ENCODE data around the gene CANT1. TPM values are rescaled to one million over a fixed set of nuclear protein-coding genes. Genes with fewer than 3 reads are reported as not detected.

The CANT1 gene
- total RNA-seq, 2 donors from 2014 or later: 47.8 to 50.2 TPM

GRCh38 chr17:78986048-78986648, 23.4 kb downstream of the CANT1 start:
- no peak for DNase-seq
- ATAC-seq: peak; percentile 72
- H3K4me3 Mint-ChIP-seq: no peak overlapping the region
- H3K36me3 Mint-ChIP-seq (ENCODE audit: low read depth): no peaks in the 10 kb centered on the region
- no peak overlapping the region for H3K27ac Mint-ChIP-seq
- H3K9me3 ChIP-seq (ENCODE audit: control insufficient read depth, low read length, poor library complexity, severe bottlenecking): no peaks in the 10 kb centered on the region
- peaks cover 14% of the 10 kb centered on the region for H3K4me1 Mint-ChIP-seq
- H3K27me3 Mint-ChIP-seq: no peaks in the 10 kb centered on the region

- peaks cover 13% of the 10 kb centered on the region for H3K4me1 Mint-ChIP-seq
- H3K9me3 ChIP-seq (ENCODE audit: control insufficient read depth, low read length, poor library complexity, severe bottlenecking): no peaks in the 10 kb centered on the region
- H3K27me3 Mint-ChIP-seq: no peaks in the 10 kb centered on the region
- ATAC-seq: no peak
- no peak overlapping the region for H3K4me3 Mint-ChIP-seq
- DNase-seq: no peak
- no peak overlapping the region for H3K27ac Mint-ChIP-seq
- H3K36me3 Mint-ChIP-seq (ENCODE audit: low read depth): no peaks in the 10 kb centered on the region
Observed at GRCh38 chr17:78985395-78985794, 24.2 kb downstream of the CANT1 start.

GRCh38 chr17:78981010-78981888, 28.3 kb downstream of the CANT1 start:
- ATAC-seq: no peak
- no peak for DNase-seq
- Mint-ChIP-seq H3K36me3 (ENCODE audit: low read depth) (no peaks in the 10 kb centered on the region), H3K27ac (no peak overlapping the region), H3K4me1 (peaks cover 11% of the 10 kb centered on the region), H3K27me3 (no peaks in the 10 kb centered on the region), H3K4me3 (no peak overlapping the region)
- no peaks in the 10 kb centered on the region for H3K9me3 ChIP-seq (ENCODE audit: control insufficient read depth, low read length, poor library complexity, severe bottlenecking)

DNA sequence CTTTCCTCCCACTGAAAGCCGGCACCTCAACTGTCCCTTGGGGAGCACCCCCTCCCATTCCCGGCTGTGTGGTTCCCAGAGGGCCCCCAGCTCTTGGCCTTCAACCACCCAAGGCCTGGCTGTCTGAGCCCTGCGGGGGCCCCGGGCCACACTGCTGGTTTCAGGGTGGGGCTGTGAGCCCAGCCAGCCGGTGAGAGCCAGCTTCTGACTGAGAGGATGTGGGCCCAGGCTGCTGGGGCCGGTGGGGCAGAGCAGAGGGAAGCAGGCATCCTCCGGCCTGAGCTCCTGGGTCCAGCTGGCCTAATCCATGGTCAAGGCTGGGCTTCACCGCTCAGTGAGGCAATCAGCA, 29.0 kb downstream of the CANT1 start:
- Mint-ChIP-seq H3K27ac (no peak overlapping the region), H3K4me1 (peaks cover 7% of the 10 kb centered on the region), H3K36me3 (ENCODE audit: low read depth) (no peaks in the 10 kb centered on the region), H3K27me3 (no peaks in the 10 kb centered on the region), H3K4me3 (no peak overlapping the region)
- DNase-seq (no peak), ATAC-seq (no peak)
- no peaks in the 10 kb centered on the region for H3K9me3 ChIP-seq (ENCODE audit: control insufficient read depth, low read length, poor library complexity, severe bottlenecking)

DNA sequence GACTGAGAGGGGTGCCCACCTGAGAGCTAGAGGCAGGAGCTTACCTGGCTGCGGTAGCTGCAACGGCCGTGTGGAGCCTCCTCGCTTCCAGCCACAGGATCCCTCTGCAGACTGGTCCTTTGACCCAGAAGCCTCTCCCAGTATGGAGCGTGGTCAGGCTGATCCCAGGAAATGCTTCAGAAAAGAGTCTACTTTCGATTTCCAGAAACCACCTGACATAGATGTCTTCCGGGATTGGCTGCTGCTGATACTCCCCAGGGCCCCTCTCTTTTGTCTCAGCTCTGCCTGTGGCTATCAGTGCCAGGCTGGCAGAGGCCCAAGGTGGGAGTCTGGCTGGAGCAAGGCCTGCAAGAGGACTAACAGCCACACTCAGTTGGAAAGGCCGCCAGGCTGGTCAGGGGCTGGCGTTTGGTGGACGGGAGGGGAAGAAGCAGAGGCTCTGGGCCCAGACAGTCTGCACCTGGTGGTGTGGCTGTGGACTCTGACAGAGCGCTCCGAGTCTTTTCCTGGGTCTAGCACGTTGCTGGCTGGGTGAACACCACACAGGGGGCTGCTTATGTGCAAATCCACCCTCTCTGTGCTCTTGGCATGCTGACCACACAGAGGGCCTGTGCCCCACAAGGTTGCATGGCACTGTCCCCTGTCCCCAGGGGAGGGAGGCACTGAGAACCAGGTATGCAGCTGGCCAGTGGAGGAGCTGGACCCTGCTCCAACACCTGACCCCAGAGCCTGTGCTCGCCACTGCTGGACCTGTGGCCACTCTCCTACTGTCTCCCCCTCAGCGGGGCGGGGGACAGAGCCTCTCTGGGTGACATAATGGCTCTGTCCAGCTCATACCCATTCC, 29.6 kb downstream of the CANT1 start, which contains the start of gene LGALS3BP:
LGALS3BP (minus strand) TSS at position 144 of the 844 bp plus-strand sequence. CDS start 2,732 bp downstream, outside the sequence.
- Mint-ChIP-seq H3K36me3 (ENCODE audit: low read depth) (no peaks in the 10 kb centered on the region), H3K27me3 (no peaks in the 10 kb centered on the region), H3K4me3 (peak within 1 kb of the TSS; percentile 83), H3K4me1 (peaks cover 7% of the 10 kb centered on the region), H3K27ac (peak within 1 kb of the TSS; percentile 84)
- ATAC-seq (peak; percentile 81), DNase-seq (no peak)
- H3K9me3 ChIP-seq (ENCODE audit: control insufficient read depth, low read length, poor library complexity, severe bottlenecking): no peaks in the 10 kb centered on the region

- ATAC-seq: no peak
- no peaks in the 10 kb centered on the region for H3K9me3 ChIP-seq (ENCODE audit: control insufficient read depth, low read length, poor library complexity, severe bottlenecking)
- Mint-ChIP-seq H3K4me1 (peaks cover 7% of the 10 kb centered on the region), H3K4me3 (peak overlapping the region; percentile 83), H3K36me3 (ENCODE audit: low read depth) (no peaks in the 10 kb centered on the region), H3K27me3 (no peaks in the 10 kb centered on the region), H3K27ac (peak overlapping the region; percentile 84)
- DNase-seq: no peak
Observed at GRCh38 chr17:78977997-78978973, 31.3 kb downstream of the CANT1 start.

GRCh38 chr17:78977681-78977943, 32.0 kb downstream of the CANT1 start:
- H3K27ac Mint-ChIP-seq: no peak overlapping the region
- no peaks in the 10 kb centered on the region for H3K36me3 Mint-ChIP-seq (ENCODE audit: low read depth)
- ATAC-seq (no peak), DNase-seq (no peak)
- H3K27me3 Mint-ChIP-seq: no peaks in the 10 kb centered on the region
- peaks cover 7% of the 10 kb centered on the region for H3K4me1 Mint-ChIP-seq
- no peak overlapping the region for H3K4me3 Mint-ChIP-seq
- no peaks in the 10 kb centered on the region for H3K9me3 ChIP-seq (ENCODE audit: control insufficient read depth, low read length, poor library complexity, severe bottlenecking)

DNA sequence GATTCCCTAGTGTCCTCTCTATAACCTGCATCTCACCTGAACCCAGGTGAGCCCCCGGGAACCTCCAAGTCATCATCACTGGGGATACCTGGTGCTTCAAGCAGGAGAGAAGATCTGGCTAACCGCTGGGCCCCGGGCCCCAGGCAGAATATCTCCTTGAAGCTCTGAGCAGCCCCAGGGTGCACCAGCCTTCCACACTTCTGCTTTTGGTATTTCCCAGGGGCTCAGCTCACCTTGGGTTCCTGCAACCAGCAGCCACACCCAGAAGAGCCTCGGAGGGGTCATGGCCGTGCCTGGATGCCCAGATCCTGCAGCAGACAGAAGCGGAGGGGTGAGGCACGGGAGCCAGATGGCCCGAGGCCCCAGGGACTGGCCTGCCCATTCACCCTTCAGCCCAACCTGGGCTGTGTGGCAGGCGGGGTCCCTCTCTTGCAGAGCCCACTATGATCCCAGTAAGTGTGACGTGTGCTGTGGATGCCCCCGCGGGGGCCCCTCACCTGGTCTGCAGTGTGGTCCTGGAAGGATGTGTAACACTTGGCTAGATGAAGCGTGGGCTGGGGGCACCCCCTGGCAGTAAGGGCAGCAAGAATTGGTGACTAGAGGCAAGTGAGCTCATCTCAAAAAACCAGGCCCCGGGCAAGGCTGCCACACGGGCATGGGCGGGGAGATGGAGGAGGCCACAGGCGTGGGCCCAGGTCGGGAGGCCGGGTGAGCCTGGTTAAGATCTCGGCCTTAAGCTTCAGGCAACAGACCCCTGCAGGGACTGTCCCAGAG, 32.5 kb downstream of the CANT1 start:
- DNase-seq (no peak), ATAC-seq (no peak)
- peaks cover 10% of the 10 kb centered on the region for H3K4me1 Mint-ChIP-seq
- H3K27me3 Mint-ChIP-seq: no peaks in the 10 kb centered on the region
- H3K36me3 Mint-ChIP-seq (ENCODE audit: low read depth): no peaks in the 10 kb centered on the region
- no peak overlapping the region for H3K27ac Mint-ChIP-seq
- H3K9me3 ChIP-seq (ENCODE audit: control insufficient read depth, low read length, poor library complexity, severe bottlenecking): no peaks in the 10 kb centered on the region
- H3K4me3 Mint-ChIP-seq: peak overlapping the region; percentile 36

DNA sequence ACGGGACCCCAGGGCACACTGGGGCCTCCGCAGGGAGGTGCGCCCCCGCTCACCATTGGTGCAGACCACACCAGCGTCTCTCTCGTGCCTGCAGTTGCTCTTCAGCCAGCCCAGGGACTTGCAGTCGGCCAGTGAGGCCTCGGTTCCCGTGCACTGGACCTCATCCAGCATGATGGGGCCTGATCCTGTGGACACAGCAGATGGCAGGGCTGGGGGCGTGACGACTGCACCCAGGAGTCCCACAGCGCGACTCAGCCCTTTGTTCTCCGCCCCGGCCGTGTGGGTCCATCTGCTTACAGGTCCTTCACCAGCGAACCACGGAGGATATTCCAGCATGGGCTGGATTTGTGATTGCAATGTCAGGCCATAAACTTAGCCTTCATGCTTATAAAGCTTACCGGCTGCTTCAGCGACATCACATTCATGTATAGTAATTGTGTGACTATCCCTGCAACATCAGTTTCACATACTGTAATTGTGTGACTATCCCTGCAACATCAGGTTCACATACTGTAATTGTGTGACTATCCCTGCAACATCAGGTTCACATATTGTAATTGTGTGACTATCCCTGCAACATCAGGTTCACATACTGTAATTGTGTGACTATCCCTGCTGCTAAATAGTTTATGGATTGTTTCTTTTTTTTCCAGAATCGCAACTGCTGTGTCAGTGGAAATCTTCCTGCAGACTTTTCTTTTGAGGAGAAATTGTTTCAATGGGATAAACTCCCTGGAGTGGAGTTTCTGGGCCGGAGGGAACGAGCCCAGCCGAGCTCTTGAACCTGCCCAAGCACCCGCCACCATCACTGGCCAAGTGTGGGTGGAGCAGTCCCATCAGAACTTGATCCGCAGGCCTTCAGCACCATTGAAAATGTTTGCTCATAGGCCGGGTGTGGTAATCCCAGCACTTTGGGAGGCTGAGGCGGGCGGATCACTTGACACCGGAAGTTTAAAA, 34.7 kb downstream of the CANT1 start:
- Mint-ChIP-seq H3K4me1 (peaks cover 17% of the 10 kb centered on the region), H3K27ac (no peak overlapping the region), H3K36me3 (ENCODE audit: low read depth) (peaks cover 3% of the 10 kb centered on the region), H3K4me3 (no peak overlapping the region), H3K27me3 (no peaks in the 10 kb centered on the region)
- ATAC-seq (peak; percentile 39), DNase-seq (no peak)
- H3K9me3 ChIP-seq (ENCODE audit: control insufficient read depth, low read length, poor library complexity, severe bottlenecking): no peaks in the 10 kb centered on the region

DNA sequence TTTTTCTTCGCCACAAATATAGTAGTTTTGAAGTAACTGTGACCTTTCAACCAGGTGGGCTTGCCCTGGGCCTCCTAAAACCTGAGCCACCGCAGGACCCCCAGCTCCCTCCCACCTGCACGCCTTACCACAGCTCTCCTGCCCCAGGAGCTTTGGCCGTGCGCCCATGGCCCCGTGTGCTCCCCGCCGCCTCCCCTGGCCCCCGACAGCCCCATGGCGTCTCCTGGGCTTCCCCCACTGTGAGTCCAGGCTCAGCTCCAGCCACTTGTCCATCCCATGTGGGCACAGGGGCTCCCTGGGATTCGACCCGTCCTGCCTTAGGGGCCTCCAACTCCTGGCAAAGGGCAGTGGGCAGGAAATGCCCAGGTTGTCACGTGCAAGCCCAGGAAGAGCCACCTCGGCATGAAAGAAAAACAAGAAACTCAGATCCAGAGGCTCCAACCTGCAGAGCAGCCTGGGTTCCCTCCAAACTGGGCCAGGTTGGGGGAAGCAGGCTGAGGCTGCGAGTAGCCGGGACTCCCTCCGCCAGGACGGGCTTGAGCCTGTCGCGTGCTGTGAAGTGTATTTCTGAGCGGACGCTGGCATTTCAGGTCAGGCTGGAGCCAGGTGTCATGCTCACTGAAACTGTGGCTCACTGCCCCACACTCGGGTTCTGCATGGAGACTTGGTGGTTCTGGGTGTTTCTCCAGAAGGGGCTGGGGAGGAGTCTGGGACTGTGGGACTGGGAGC, 35.6 kb downstream of the CANT1 start:
- DNase-seq: no peak
- H3K27ac Mint-ChIP-seq: no peak overlapping the region
- H3K36me3 Mint-ChIP-seq (ENCODE audit: low read depth): peaks cover 3% of the 10 kb centered on the region
- H3K4me1 Mint-ChIP-seq: peaks cover 17% of the 10 kb centered on the region
- H3K4me3 Mint-ChIP-seq: no peak overlapping the region
- ATAC-seq: no peak
- H3K9me3 ChIP-seq (ENCODE audit: control insufficient read depth, low read length, poor library complexity, severe bottlenecking): no peaks in the 10 kb centered on the region
- H3K27me3 Mint-ChIP-seq: no peaks in the 10 kb centered on the region

GRCh38 chr17:78973196-78973595, 36.4 kb downstream of the CANT1 start:
- no peak for ATAC-seq

More at GRCh38 chr17:78973196-78973595, 36.4 kb downstream of the CANT1 start:
- H3K9me3 ChIP-seq (ENCODE audit: control insufficient read depth, low read length, poor library complexity, severe bottlenecking): no peaks in the 10 kb centered on the region
- Mint-ChIP-seq H3K27me3 (no peaks in the 10 kb centered on the region), H3K27ac (no peak overlapping the region), H3K4me1 (peaks cover 17% of the 10 kb centered on the region), H3K4me3 (no peak overlapping the region), H3K36me3 (ENCODE audit: low read depth) (peaks cover 3% of the 10 kb centered on the region)
- DNase-seq: no peak
